Measurements from ENCODE around the gene SLC19A1.

Gene SLC19A1

DNA sequence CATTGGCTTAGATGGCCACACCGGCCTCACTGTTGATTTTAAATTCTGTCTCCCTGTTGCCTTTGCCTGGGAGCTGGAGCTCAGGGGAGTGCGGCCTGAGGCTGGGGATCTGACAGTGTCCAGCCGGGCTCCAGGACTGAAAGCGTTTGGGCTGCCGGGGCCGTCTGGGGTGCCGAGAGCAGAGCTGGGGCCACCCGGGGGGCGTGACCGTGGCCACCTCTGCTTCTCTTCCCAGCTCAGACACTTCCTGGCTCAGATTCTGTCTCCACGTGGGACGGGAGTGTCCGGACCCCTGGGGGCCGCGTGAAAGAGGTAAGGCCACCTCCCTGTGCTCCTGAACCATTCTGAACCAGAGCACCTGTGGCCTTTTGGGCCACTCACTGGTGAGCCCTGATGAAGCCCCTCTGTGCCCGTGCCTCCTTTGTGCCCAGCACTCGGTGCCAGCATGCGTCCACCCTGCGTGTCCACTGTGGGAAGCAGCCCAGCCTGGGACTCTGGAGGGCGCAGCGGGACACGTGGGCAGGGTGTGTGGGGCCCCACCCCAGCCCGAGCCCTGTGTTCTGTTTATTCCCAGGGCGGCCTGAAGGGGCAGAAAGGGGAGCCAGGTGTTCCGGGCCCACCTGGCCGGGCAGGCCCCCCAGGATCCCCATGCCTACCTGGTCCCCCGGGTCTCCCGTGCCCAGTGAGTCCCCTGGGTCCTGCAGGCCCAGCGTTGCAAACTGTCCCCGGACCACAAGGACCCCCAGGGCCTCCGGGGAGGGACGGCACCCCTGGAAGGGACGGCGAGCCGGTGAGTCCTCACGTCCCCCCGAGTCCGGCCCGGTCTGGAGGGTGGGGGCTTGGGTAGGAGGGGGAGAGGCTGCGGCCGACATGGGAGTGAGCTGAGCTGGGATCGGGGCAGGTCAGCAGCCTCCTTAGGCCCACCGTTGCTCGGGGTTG, 64.8 kb downstream of the SLC19A1 start:
- Histone ChIP-seq H3K36me3 (ENCODE audit: control insufficient read depth, insufficient read depth, low read length) (no peaks in the 10 kb centered on the region), H3K4me3 (replicated peaks; ENCODE audit: low read depth, low read length) (no peak overlapping the region), H3K27me3 (replicated peaks; ENCODE audit: control insufficient read depth, insufficient read depth, low read length) (no peaks in the 10 kb centered on the region)
- TF ChIP-seq, protein P1, sequence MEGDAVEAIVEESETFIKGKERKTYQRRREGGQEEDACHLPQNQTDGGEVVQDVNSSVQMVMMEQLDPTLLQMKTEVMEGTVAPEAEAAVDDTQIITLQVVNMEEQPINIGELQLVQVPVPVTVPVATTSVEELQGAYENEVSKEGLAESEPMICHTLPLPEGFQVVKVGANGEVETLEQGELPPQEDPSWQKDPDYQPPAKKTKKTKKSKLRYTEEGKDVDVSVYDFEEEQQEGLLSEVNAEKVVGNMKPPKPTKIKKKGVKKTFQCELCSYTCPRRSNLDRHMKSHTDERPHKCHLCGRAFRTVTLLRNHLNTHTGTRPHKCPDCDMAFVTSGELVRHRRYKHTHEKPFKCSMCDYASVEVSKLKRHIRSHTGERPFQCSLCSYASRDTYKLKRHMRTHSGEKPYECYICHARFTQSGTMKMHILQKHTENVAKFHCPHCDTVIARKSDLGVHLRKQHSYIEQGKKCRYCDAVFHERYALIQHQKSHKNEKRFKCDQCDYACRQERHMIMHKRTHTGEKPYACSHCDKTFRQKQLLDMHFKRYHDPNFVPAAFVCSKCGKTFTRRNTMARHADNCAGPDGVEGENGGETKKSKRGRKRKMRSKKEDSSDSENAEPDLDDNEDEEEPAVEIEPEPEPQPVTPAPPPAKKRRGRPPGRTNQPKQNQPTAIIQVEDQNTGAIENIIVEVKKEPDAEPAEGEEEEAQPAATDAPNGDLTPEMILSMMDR (IDR thresholded peaks at IDR 0.05; ENCODE audit: insufficient read depth, low read length, poor library complexity, severe bottlenecking) = no peak
- DNase-seq (ENCODE audit: extremely low read depth, insufficient read length) = no peak

DNA sequence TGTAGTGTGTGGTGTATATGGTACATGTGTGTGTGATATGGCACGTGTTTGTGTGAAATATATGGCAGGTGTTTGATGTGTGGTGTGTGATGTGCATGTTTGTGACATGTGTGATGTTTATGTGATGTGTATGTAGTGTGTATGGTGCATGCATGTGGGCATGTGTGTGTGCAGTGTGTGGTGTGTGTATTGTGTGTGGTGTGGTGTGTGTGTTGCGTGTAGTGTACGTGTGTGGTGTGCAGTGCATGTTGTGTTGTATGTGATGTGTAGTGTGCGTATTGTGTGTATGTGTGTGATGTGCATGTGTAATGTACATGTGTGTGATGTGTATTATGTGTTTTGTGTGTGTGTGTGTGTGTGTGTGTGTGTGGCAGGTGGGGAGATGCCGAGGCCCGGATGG, 65.7 kb downstream of the SLC19A1 start:
- DNase-seq (ENCODE audit: extremely low read depth, insufficient read length) = no peak
- Histone ChIP-seq H3K27me3 (replicated peaks; ENCODE audit: control insufficient read depth, insufficient read depth, low read length) (no peaks in the 10 kb centered on the region), H3K36me3 (ENCODE audit: control insufficient read depth, insufficient read depth, low read length) (no peaks in the 10 kb centered on the region), H3K4me3 (replicated peaks; ENCODE audit: low read depth, low read length) (no peak overlapping the region)
- TF ChIP-seq, protein P1 (IDR thresholded peaks at IDR 0.05; ENCODE audit: insufficient read depth, low read length, poor library complexity, severe bottlenecking) = no peak

GRCh38 chr21:45475797-45476570, 66.3 kb downstream of the SLC19A1 start:
- TF ChIP-seq, protein P1 (IDR thresholded peaks at IDR 0.05; ENCODE audit: insufficient read depth, low read length, poor library complexity, severe bottlenecking) = no peak
- DNase-seq (ENCODE audit: extremely low read depth, insufficient read length) = no peak
- no peak overlapping the region for H3K4me3 ChIP-seq (replicated peaks; ENCODE audit: low read depth, low read length)
- no peaks in the 10 kb centered on the region for H3K27me3 ChIP-seq (replicated peaks; ENCODE audit: control insufficient read depth, insufficient read depth, low read length)
- no peaks in the 10 kb centered on the region for H3K36me3 ChIP-seq (ENCODE audit: control insufficient read depth, insufficient read depth, low read length)

- H3K36me3 ChIP-seq (ENCODE audit: control insufficient read depth, insufficient read depth, low read length) = no peaks in the 10 kb centered on the region
Measured at GRCh38 chr21:45475004-45475685, 67.1 kb downstream of the SLC19A1 start.

GRCh38 chr21:45474323-45474950, 67.8 kb downstream of the SLC19A1 start:
- Histone ChIP-seq H3K4me3 (replicated peaks; ENCODE audit: low read depth, low read length) (no peak overlapping the region), H3K36me3 (ENCODE audit: control insufficient read depth, insufficient read depth, low read length) (no peaks in the 10 kb centered on the region), H3K27me3 (replicated peaks; ENCODE audit: control insufficient read depth, insufficient read depth, low read length) (no peaks in the 10 kb centered on the region)
- DNase-seq (ENCODE audit: extremely low read depth, insufficient read length) = no peak
- TF ChIP-seq, protein P1 (IDR thresholded peaks at IDR 0.05; ENCODE audit: insufficient read depth, low read length, poor library complexity, severe bottlenecking) = no peak

More at GRCh38 chr21:45475004-45475685, 67.1 kb downstream of the SLC19A1 start:
- Histone ChIP-seq H3K4me3 (replicated peaks; ENCODE audit: low read depth, low read length) (no peak overlapping the region), H3K27me3 (replicated peaks; ENCODE audit: control insufficient read depth, insufficient read depth, low read length) (no peaks in the 10 kb centered on the region)
- no peak for DNase-seq (ENCODE audit: extremely low read depth, insufficient read length)
- TF ChIP-seq, protein P1 (IDR thresholded peaks at IDR 0.05; ENCODE audit: insufficient read depth, low read length, poor library complexity, severe bottlenecking) = no peak
